HK-2 (cell line): ENCODE measurements around the gene MYO1D.
"Not testable (repeated sequence)": the region's sequence is repeated elsewhere in the genome, so short reads cannot be mapped to it uniquely, and the experiment has no call there.

Source experiments
- DNase-seq: peaks from one replicate; pipeline ENCODE4 v3.0.0-alpha.2; 2018; ENCODE audit not compliant: unreplicated experiment

MYO1D gene

DNA sequence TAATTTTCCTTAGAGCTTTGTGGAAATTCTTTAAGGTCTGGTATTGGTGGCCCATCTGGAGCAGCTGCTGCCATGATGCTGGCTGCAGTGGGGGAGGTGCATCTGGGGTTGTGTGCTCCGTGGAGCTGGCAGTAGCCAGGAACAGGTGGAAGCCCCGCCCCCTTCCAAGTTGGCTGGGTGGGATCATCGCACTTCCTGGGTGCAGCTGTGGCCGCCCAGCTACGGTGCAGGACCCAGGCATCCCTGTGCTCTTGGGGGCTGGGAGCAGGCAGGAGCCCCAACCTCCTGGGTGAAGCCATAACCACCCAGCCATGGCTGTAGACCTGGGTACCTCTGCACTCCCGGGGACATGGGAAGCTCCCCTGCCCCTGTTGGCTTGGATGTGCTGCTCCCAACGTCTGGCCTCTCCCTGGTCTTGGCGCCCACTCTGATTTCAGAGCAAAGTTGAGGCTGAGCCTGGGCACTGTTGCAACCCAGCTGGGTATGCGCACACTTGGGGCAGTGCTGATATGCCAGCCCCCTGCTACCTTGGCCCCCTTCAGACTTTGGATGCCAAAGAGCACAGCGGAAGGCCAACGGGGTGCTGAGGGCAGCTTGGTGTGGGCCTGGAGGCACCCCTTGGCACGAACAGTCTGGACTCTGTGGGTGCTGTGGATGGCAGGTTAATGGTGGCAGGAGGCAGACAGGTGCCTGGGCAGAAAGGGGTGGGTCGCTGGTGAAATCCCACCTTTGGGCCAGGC, 145.2 kb downstream of the MYO1D start:
- DNase-seq, result no peak

GRCh38 chr17:32727681-32728080, 149.2 kb downstream of the MYO1D start:
- DNase-seq, result no peak

DNA sequence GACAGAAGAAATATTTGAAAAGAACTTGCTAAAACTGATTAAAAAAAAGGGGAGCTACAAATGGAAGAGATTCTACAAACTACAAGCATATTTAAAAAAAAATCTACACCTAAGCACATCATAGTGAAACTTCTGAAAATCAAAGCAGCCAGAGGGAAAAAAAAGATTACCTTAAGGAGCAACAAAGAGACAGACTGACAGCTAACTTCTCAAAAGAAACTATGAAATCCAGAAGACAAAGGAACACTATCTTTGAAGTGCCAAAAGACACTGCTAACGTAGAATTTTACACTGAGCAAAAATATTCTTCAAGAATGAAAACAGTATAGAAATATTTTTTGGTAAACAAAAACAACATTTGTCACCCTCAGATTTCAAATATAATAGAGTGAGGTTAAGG, 151.2 kb downstream of the MYO1D start:
- DNase-seq, result no peak

DNA sequence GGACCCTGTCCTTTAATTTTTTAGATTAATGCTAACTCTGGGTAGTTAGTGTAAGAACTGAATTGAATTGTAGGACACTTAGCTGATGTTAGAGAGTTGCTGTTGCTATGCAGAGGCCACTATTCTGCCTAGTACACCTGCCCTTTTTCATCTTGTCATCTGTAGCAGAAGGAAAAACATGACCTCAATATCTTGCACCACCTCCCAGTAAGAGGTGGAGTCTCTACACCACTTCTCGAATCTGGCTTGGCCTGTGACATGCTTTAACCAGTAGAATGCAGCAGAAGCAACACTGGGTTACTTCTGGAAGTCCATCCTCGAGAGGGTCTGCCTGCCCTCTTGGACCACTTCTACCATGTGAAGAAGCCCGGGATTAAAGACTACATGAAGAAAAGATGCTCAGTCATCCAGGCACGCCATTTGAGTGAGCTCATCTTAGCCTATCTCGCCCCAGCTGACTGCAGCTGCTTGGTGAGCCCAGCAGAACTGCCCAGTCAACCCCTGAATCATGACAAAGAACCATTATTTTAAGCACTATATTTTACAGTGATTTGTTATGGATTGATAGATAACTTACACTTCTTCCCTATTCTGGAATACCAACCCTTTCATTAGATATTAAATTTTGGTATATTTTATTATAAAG, 153.5 kb downstream of the MYO1D start:
- no peak for DNase-seq

DNA sequence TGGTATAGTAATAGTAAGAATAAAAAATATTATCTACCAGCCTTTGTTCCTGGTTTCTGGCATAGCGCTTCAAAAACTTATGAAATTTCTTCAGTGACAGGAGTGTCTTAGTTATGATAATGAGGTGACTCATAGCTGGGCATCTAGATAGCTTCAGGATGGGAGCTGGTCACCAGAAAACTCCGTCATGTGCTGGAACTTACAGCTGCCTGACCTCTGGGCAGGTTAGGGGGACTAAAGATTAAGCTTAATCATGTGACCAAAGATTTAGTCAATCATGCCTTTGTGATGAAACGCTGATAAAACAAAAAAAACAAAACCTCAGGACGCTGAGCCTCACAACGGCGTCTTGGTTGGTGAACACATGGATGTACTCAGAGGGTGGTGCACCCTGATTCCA, 154.2 kb downstream of the MYO1D start:
- no peak for DNase-seq

DNA sequence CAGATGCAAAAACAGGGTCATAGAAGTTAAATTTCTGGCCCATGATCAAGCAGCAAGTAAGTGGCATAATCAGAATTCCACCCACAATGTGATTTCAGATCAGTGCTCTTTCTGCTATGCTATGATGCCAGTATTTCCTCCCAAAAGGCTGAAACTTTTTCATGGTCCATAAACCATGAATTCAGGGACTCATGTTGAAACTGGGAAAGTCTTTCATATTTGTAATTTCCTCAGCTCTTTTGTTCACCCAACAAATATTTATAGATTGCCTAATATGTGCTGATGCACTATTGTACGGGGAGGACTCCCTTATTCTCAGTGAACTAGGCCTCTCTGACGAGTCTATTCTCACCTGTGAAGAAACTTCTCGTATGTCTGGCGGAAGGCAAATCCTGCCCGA, 156.3 kb downstream of the MYO1D start:
- DNase-seq, result no peak

GRCh38 chr17:32719689-32720088, 157.2 kb downstream of the MYO1D start:
- DNase-seq, result no peak

DNA sequence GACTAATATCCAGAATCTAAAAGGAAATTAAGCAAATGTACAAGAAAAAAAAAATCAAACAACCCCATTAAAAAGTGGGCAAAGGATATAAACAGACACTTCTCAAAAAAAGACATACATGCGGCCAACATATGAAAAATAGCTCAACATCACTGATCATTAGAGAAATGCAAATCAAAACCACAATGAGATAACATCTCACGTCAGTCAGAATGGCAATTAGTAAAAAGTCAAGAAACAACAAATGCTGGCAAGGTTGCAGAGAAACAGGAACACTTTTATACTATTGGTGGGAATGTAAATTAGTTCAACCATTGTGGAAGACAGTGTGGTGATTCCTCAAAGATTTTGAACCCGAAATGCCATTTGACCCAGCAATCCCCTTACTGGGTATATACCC, 162.0 kb downstream of the MYO1D start:
- DNase-seq, result not testable (repeated sequence)

DNA sequence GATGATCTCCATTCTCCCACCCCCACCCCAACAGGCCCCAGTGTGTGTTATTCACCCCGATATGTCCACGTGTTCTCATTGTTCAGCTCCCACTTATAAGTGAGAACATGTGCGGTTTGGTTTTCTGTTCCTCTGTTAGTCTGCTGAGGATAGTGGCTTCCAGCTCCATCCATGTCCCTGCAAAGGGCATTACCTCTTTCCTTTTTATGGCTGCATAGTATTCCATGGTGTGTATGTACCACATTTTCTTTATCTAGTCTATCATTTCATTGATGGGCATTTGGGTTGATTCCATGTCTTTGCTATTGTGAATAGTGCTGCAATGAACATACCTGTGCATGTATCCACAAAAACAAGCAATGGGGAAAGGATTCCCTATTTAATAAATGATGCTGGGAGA, 162.7 kb downstream of the MYO1D start:
- not testable (repeated sequence) for DNase-seq

DNA sequence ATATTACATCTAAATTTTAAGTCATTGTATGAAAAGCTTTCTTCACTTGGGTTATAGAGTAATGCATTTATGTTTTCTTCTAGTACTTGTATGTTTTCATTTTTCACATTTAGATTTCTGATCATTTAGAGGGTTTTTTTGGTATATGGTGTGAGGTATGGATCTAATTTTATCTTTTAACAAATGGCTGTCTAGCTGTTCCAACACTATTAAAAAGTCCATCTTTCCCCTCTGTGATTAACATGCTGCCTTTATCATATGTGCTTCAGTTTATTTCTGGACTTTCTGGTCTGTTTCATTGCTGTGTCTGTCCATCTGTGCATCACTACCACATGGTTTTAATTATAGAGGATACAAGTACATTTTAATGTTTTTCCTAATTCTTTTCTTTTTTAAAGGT, 163.8 kb downstream of the MYO1D start:
- no peak for DNase-seq

DNA sequence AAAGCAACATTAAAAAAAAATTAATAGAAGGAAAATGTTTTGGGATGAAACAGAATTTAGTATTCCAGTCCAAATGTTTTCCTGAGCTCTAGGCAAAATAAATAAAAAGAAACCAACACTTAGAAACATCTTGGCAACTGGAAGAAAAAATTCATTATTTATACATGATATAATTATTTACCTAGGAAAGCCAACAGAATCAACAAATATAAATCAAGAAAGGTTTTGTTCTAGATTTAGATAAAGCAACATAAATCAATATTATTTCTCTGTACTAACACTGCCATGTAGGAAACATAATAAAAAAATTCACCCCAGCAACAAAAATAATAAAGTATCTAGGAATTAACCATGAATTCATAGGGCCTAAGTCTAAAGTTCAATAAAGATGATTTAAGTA, 167.4 kb downstream of the MYO1D start:
- DNase-seq, result no peak

- no peak for DNase-seq
Measured at GRCh38 chr17:32701871-32702270, 175.1 kb downstream of the MYO1D start.

GRCh38 chr17:32699247-32699646, 177.7 kb downstream of the MYO1D start:
- DNase-seq, result no peak

- DNase-seq, result no peak
Measured at GRCh38 chr17:32697728-32698625, 178.9 kb downstream of the MYO1D start.

DNA sequence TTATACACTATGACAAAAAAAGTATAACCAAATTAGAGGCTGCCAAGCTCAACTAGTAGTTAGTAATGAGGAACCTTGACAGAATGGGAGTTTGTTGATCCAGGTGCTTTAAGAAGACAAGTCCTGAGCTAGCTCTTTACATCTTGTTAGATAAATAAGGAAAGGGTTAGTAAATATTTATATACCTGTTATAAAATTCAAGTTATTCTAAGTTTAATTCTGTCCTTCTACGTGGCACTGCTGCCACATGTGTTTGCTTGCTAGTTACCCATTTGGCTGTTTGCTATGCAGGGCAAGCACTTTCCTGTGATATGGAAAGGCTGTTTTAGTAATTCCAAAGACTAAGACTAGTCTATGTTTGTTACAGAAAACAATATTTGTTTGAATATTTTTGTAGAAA, 180.5 kb downstream of the MYO1D start:
- no peak for DNase-seq

- no peak for DNase-seq
Measured at GRCh38 chr17:32695864-32696263, 181.1 kb downstream of the MYO1D start.

- DNase-seq, result no peak
Measured at GRCh38 chr17:32693194-32693897, 183.6 kb downstream of the MYO1D start.

- DNase-seq, result no peak
Measured at GRCh38 chr17:32692179-32692578, 184.7 kb downstream of the MYO1D start.

DNA sequence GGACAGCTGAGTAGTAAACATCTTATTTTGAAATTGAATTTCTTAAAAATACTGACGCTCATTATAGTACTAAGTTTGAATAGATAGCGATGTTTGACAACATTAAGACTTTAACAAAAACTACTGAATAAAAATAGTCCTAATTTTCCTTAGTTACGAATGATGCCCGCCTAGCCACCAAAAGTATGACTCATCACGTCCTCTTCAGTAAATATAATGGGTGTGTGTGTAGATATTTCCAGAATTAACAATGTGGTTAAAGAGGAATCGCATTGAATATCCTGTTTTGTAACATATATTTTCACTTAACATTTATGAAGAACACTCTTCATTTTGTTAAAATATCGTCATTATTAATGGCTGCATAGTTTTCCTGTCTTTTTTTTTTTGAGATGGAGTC, 187.6 kb downstream of the MYO1D start:
- no peak for DNase-seq

DNA sequence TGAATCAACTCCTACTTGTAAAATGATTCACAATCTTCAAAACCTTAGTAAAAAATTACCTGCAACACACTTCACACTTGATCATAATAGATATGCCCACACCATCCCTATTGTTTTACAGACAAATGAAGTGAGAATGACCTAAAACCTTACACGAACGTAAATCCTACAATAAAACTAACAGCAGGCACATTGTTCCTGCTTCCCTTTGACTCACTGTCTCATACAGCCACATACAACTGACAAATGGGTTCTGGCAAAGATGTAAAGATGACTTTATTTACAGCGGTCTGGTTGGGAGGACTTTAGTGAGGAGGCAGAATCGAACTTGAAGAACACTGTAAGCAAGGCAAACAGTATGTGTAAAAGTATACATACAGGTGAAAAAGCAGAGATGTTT, 188.7 kb downstream of the MYO1D start:
- no peak for DNase-seq

DNA sequence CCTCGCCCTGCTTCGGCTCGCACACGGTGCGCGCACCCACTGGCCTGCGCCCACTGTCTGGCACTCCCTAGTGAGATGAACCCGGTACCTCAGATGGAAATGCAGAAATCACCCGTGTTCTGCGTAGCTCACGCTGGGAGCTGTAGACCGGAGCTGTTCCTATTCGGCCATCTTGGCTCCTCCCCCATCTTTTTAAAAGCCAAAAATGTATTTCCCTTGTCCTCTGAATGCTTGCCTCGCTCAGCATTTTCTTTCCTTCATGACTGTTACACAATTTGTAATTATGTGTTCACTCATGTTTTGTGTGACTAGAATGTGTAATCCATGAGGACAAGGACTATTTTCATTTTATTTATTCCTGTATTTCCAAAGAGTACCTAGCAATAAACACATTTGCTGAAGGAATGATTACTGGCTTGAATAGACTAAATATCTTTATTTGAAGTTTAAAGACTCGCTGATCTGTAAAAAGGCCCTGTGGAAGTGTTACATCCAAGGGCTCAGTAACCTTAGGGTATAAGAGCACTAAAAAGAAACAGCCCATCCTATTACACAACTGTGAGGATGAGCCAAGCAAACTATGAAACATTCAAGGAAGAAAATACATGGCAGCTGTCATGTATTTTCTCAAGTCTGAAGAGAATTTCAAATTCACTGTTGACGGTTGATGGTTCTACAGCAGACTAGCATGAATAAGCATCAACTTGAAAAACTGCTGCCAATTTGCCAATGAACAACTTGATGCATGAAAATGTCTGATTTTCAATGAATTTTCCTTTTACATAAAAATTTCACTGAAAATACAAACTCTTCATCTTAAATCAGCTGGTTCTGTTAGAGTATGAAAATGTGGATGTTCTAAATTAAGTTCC, 192.6 kb downstream of the MYO1D start:
- DNase-seq, result no peak
